Measurements from ENCODE around the gene MTTP.

The MTTP gene

DNA sequence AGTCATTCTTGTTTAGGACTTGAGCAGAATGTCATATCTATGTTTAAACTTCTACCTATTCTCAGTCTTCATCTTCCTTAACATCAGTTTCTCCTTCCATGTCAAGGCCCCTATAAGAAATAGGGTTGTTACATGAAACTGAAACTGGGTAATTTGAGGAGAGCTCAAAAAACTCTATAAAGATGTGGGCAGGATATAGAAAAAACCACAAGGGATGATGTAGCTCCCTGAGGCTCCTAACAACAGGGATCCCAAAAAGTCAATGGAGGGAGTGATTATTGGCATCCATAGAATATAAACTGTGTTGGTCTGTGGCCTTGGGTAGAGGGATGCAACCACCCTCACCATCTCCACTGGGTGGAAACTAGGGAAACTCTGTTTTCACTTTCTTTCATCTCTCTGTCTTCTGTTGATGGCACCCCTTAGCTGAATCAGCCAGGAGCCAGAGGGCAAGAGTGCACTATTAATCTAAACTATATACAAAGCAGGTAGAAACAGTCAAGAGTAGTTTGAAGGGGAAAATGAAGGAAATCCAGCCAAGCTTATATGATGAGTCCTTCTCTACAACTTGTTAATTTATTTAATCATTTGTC, 55.4 kb downstream of the MTTP start:
- Histone ChIP-seq H3K4me1 (no peaks in the 10 kb centered on the region), H3K27me3 (peaks cover 7% of the 10 kb centered on the region), H3K4me3 (ENCODE audit: low read depth, low read length) (no peak overlapping the region), H3K9me3 (no peaks in the 10 kb centered on the region), H3K36me3 (no peaks in the 10 kb centered on the region)
- TF ChIP-seq, protein P1, sequence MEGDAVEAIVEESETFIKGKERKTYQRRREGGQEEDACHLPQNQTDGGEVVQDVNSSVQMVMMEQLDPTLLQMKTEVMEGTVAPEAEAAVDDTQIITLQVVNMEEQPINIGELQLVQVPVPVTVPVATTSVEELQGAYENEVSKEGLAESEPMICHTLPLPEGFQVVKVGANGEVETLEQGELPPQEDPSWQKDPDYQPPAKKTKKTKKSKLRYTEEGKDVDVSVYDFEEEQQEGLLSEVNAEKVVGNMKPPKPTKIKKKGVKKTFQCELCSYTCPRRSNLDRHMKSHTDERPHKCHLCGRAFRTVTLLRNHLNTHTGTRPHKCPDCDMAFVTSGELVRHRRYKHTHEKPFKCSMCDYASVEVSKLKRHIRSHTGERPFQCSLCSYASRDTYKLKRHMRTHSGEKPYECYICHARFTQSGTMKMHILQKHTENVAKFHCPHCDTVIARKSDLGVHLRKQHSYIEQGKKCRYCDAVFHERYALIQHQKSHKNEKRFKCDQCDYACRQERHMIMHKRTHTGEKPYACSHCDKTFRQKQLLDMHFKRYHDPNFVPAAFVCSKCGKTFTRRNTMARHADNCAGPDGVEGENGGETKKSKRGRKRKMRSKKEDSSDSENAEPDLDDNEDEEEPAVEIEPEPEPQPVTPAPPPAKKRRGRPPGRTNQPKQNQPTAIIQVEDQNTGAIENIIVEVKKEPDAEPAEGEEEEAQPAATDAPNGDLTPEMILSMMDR (IDR thresholded peaks at IDR 0.05; ENCODE audit: low read depth, low read length): no peak
- no peak for DNase-seq

DNA sequence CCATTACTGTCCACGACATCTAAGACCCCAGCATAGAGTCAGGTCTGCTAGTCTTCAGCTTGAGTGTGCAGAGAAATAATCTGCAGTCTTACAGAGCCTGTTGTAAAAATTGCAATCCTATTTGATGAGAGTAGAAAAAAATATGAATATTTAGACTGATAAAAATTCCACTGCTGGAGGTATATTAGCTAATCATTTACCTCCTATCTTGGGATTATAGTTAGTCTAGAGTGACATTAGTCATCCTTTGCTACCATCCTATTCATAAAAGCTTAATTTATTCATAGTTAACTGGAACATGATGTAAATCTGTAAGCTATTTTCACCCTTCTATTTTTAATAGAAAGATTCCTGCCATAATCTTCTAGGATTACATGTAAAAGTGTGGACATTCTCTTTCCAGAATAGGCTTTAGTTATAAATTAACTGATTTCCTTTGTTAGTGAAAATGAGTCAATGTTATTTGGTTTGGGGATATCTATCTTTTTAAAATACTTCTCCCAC, 56.3 kb downstream of the MTTP start:
- Histone ChIP-seq H3K27me3 (peaks cover 7% of the 10 kb centered on the region), H3K36me3 (no peaks in the 10 kb centered on the region), H3K4me3 (ENCODE audit: low read depth, low read length) (no peak overlapping the region), H3K9me3 (no peaks in the 10 kb centered on the region), H3K4me1 (no peaks in the 10 kb centered on the region)
- DNase-seq: no peak
- TF ChIP-seq, protein P1 (IDR thresholded peaks at IDR 0.05; ENCODE audit: low read depth, low read length): no peak

DNA sequence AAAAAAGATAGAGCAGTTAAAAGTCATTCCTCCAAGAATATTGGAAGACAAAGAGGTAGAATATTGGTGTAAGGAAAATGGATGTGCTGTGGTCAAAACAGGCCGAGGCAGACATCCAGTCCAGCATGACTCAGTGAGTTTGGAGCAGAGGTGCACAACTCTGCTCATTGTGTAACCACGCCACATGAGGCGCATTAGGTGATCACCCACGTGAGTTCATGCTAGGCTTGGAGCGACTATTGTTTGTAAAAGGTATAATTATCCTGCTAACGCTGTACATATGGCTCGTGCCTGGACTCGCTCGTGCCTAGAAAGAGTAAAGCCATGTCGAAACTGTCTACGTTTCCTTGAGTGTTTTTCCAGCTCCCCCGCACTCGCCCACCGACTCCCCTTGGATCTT, 59.1 kb downstream of the MTTP start:
- Histone ChIP-seq H3K27me3 (peaks cover 1% of the 10 kb centered on the region; the same call in 1 of the 2 replicates), H3K36me3 (no peaks in the 10 kb centered on the region), H3K4me3 (ENCODE audit: low read depth, low read length) (no peak overlapping the region), H3K9me3 (no peaks in the 10 kb centered on the region), H3K4me1 (no peaks in the 10 kb centered on the region)
- DNase-seq: no peak
- TF ChIP-seq, protein P1 (IDR thresholded peaks at IDR 0.05; ENCODE audit: low read depth, low read length): no peak

DNA sequence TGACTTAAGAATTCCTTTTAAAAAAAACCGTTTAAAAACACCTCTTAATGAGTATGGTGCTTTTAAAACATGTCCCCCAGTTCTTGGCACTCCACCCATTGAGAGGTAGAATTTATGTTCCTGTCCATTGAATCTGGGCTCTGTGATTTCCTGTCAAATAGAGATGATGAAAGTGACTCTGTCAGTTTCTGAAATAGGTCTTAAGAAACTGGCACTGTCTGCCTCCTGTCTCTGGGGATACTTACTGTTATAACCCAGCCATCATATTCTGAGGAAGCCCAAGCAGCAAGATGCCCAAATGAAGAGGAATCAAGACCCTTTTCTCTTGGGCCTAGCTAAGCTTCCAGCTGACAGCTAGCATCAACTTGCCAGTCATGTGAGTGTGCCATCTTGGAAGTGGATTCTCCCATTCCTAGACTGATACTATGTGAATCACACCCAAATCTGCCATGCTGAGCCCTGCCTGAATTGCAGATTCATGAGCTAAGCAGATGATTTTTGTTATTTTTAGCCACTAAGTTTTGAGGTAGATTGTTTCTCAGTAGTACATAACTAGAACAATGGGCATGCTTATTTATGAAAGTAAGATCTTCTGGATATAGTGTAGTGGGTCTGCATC, 60.2 kb downstream of the MTTP start:
- H3K36me3 ChIP-seq: no peaks in the 10 kb centered on the region
- H3K4me1 ChIP-seq: no peaks in the 10 kb centered on the region
- TF ChIP-seq, protein P1 (IDR thresholded peaks at IDR 0.05; ENCODE audit: low read depth, low read length): no peak
- peaks cover 7% of the 10 kb centered on the region; the same call in 1 of the 2 replicates for H3K27me3 ChIP-seq
- H3K4me3 ChIP-seq (ENCODE audit: low read depth, low read length): no peak overlapping the region
- H3K9me3 ChIP-seq: no peaks in the 10 kb centered on the region
- DNase-seq: no peak

DNA sequence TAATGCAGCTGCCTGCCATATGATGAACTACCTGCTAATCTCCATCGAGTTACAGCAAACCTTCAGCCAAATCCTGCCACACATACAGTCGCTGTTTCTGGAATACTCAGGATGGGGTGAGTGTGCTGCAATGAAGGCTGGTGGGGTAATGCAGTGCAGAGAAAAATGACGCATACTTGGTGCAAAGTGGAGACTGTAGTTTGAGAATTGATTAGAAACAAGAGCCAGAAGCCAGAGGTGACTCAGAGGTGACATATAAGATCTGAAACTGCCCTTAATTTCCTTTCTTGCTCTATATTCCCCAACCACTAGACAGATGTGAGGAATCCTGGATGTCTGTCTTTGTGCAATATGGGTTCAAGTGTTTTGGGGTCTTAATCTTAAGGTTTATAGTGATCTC, 61.0 kb downstream of the MTTP start:
- H3K9me3 ChIP-seq: no peaks in the 10 kb centered on the region
- H3K36me3 ChIP-seq: no peaks in the 10 kb centered on the region
- DNase-seq: no peak
- no peaks in the 10 kb centered on the region for H3K4me1 ChIP-seq
- TF ChIP-seq, protein P1 (IDR thresholded peaks at IDR 0.05; ENCODE audit: low read depth, low read length): no peak
- no peak overlapping the region for H3K4me3 ChIP-seq (ENCODE audit: low read depth, low read length)
- H3K27me3 ChIP-seq: peaks cover 15% of the 10 kb centered on the region

DNA sequence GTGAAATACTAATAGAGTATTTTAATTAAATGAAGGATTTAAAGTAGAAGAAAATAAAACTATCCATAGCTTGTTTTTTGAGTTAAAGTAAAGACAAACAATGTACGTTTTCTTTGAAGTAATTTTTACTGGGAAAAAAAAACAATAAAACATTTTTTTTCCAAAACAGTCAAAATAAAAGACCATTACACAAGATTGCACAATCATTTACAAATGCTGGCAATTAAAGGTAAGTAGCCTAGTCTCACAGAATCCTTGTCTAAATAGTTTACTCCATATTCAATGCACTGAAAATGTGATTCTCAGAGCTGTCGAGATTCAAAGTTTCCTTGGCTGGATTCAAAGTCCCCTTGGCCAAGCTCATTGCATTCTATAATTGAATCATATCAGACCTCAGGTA, 61.8 kb downstream of the MTTP start:
- Histone ChIP-seq H3K36me3 (no peaks in the 10 kb centered on the region), H3K9me3 (no peaks in the 10 kb centered on the region), H3K4me1 (no peaks in the 10 kb centered on the region), H3K4me3 (ENCODE audit: low read depth, low read length) (no peak overlapping the region), H3K27me3 (peaks cover 17% of the 10 kb centered on the region)
- TF ChIP-seq, protein P1 (IDR thresholded peaks at IDR 0.05; ENCODE audit: low read depth, low read length): no peak
- DNase-seq: no peak
